GM12873 (cell line): ENCODE measurements around the gene MYH2.

Experiments
- CTCF ChIP-seq: IDR thresholded peaks from 2 replicates; pipeline ENCODE4 v1.5.1; 2012; ENCODE audit warnings: low read depth, mild to moderate bottlenecking, moderate library complexity, low read length, control low read depth; ENCODE audit not compliant: insufficient read depth; ENCODE audit errors: missing control alignments

MYH2 gene

GRCh38 chr17:10527419-10527818, 22.0 kb downstream of the MYH2 start:
- TF ChIP-seq CTCF, result no peak

DNA sequence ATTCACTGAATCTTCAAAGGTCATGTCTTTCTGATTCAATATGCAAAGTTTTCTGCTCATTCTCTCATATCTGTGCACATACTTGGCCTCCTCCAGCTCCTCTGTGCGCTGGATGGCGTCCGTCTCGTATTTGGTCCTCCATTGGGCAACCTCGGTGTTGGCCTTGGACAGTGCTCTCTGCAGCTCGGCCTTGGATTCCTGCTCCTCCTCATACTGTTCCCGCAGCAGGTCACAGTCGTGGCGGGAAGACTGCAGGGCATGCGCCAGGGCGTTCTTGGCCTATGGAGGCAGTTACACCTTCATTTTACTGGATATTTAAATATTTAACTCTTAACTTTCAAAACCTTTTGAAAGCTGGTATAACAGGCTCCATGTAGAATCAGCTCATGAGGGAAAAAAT, 22.9 kb downstream of the MYH2 start:
- no peak for TF ChIP-seq CTCF

GRCh38 chr17:10523064-10523463, 26.4 kb downstream of the MYH2 start:
- no peak for TF ChIP-seq CTCF

- no peak for TF ChIP-seq CTCF
Measured at GRCh38 chr17:10521949-10522348, 27.5 kb downstream of the MYH2 start.

GRCh38 chr17:10518271-10519037, 31.0 kb downstream of the MYH2 start, which contains the start of gene MYH1:
TSS of gene MYH1 (minus strand) at chr17:10518542. CDS start at chr17:10516642, 1,900 bp downstream.
- no peak for TF ChIP-seq CTCF

DNA sequence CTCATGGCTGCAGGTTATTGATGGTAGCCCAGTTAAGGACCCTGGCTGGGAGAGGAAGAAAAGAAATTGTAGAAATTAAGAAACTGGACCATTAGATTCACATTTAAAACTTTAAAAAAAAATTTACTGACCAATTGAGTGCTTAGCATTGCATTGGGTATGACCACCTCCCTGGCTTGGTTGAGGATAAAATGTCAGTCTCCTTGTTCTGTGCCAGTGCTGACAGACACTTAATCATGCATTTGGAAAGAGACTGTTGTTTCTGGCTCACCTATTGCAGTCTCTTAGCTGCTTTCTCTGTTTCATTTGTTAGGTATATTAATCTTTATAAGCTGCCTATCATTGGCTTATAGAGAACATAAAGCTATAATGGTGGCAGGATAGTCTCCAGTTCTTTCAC, 32.8 kb downstream of the MYH2 start:
- TF ChIP-seq CTCF, result no peak

- TF ChIP-seq CTCF, result no peak
Measured at GRCh38 chr17:10516065-10516464, 33.4 kb downstream of the MYH2 start.
